GM06990 (cell line): ENCODE data around the gene STAB2.

ENCODE experiments used
- DNase-seq: peaks from one replicate; pipeline ENCODE4 v3.0.0-alpha.2; 2011; ENCODE audit not compliant: insufficient read length; ENCODE audit errors: extremely low read depth
- H3K27me3 ChIP-seq: replicated peaks from 2 replicates; pipeline ENCODE4 v1.6.0; 2011; ENCODE audit warnings: low read length; ENCODE audit not compliant: control insufficient read depth, insufficient read depth
- H3K36me3 ChIP-seq: 2 replicates; pipeline ENCODE4 v1.5.1; 2011; ENCODE audit warnings: low read length; ENCODE audit not compliant: control insufficient read depth, insufficient read depth
- H3K4me3 ChIP-seq: replicated peaks from 2 replicates; pipeline ENCODE4 v1.5.1; 2011; ENCODE audit warnings: low read depth, mild to moderate bottlenecking, control low read depth, low read length
- CTCF ChIP-seq: IDR thresholded peaks from 2 replicates; pipeline ENCODE4 v1.5.1; 2011; ENCODE audit warnings: low read length, control low read depth, mild to moderate bottlenecking, inconsistent platforms; ENCODE audit not compliant: insufficient read depth, poor library complexity, severe bottlenecking

STAB2 gene

GRCh38 chr12:103768467-103769123 lies 181.5 kb downstream of the STAB2 start:
- TF ChIP-seq CTCF, result no peak
- Histone ChIP-seq H3K36me3 (no peaks in the 10 kb centered on the region), H3K4me3 (no peak overlapping the region), H3K27me3 (no peaks in the 10 kb centered on the region)
- DNase-seq, result no peak

- no peak for DNase-seq
- Histone ChIP-seq H3K27me3 (no peaks in the 10 kb centered on the region), H3K4me3 (no peak overlapping the region), H3K36me3 (no peaks in the 10 kb centered on the region)
- no peak for TF ChIP-seq CTCF
Observed at GRCh38 chr12:103769240-103769945, 182.3 kb downstream of the STAB2 start.

- peak; percentile 35 for TF ChIP-seq CTCF
- H3K27me3 ChIP-seq, result no peaks in the 10 kb centered on the region
- no peak overlapping the region for H3K4me3 ChIP-seq
- DNase-seq, result no peak
- H3K36me3 ChIP-seq, result no peaks in the 10 kb centered on the region
Observed at GRCh38 chr12:103771466-103771865, 184.4 kb downstream of the STAB2 start.

- Histone ChIP-seq H3K4me3 (no peak overlapping the region), H3K36me3 (no peaks in the 10 kb centered on the region; the same call in 1 of the 2 replicates), H3K27me3 (no peaks in the 10 kb centered on the region)
- DNase-seq, result no peak
- TF ChIP-seq CTCF, result no peak
Observed at GRCh38 chr12:103772367-103773108, 185.5 kb downstream of the STAB2 start.

GRCh38 chr12:103773109-103773910 lies 186.2 kb downstream of the STAB2 start:
- H3K4me3 ChIP-seq, result no peak overlapping the region
- no peak for DNase-seq

More at GRCh38 chr12:103773109-103773910, 186.2 kb downstream of the STAB2 start:
- no peak for TF ChIP-seq CTCF
- no peaks in the 10 kb centered on the region; the same call in none of the 2 replicates for H3K36me3 ChIP-seq
- H3K27me3 ChIP-seq, result no peaks in the 10 kb centered on the region
